Gastroesophageal sphincter (tissue), 4 donors: ENCODE data around the gene STAT6. TPM values are rescaled to one million over a fixed set of nuclear protein-coding genes. Genes with fewer than 3 reads are reported as not detected.
A peak's percentile ranks its signal among the peaks of the same experiment; 100 is the strongest.

ENCODE experiments used
- ATAC-seq: fragments of 150-250 bp; one replicate; pipeline ENCODE4 v1.9.1; 2016; ENCODE audit warnings: mild to moderate bottlenecking, moderate library complexity
- H3K27ac ChIP-seq, 4 donors: fragments of 200-600 bp; sonication (generic) in 3 of 4; 1 replicate in 3 of 4; 2 replicates in 1 of 4; pipeline ENCODE4 v1.5.1; 2016 to 2019
- H3K27me3 ChIP-seq: fragments of 200-600 bp; sonication (generic); one replicate; pipeline ENCODE4 v1.5.1; 2019
- H3K36me3 ChIP-seq, 2 donors: fragments of 200-600 bp; sonication (generic); one replicate each; pipeline ENCODE4 v1.5.1; 2019; ENCODE audit warnings: control low read depth in 1 of 2
- H3K4me1 ChIP-seq, 3 donors: fragments of 200-600 bp; sonication (generic); 1 replicate in 2 of 3; 2 replicates in 1 of 3; pipeline ENCODE4 v1.5.1; 2016 to 2019; ENCODE audit warnings: control low read depth in 2 of 3
- H3K4me3 ChIP-seq, 2 donors: fragments of 200-600 bp; sonication (generic); one replicate each; pipeline ENCODE4 v1.5.1; 2019; ENCODE audit warnings: mild to moderate bottlenecking in 1 of 2, moderate library complexity in 1 of 2
- H3K9me3 ChIP-seq, 3 donors: fragments of 200-600 bp; sonication (generic); one replicate each; pipeline ENCODE4 v1.5.1; 2017 to 2019; ENCODE audit warnings: control low read depth in 2 of 3
- EP300 ChIP-seq: sonication (generic); formaldehyde crosslinking; IDR thresholded peaks from one replicate; pipeline ENCODE4 v1.6.1; 2017; ENCODE audit warnings: antibody characterized with exemption, mild to moderate bottlenecking
- POLR2A ChIP-seq, 2 donors: fragments of 450-650 bp; IDR thresholded peaks; one replicate each; pipeline ENCODE4 v1.6.1; 2017; ENCODE audit warnings: antibody characterized with exemption in 2 of 2, mild to moderate bottlenecking in 2 of 2, moderate library complexity in 1 of 2
- POLR2AphosphoS5 ChIP-seq: sonication (generic); formaldehyde crosslinking; IDR thresholded peaks from one replicate; pipeline ENCODE4 v1.6.1; 2017; ENCODE audit warnings: antibody characterized with exemption
- WGBS, 2 donors: methylation state at CpG; one replicate each; pipeline ENCODE4 v1.1.5; 2018; ENCODE audit warnings: low coverage in 1 of 2; 5-methylcytosine and 5-hydroxymethylcytosine counted together
- total RNA-seq, 4 donors: library from RNA; depleted of rRNA; stranded (reverse); fragments of >200 nt; gene quantifications; one replicate each; pipeline ENCODE4 v1.1.0, GENCODE V29; 2016
- TF ChIP-seq, protein P1 (sequence below), 4 experiments: fragments of 200-600 bp in 2 of 4; fragments of 450-650 bp in 2 of 4; sonication (generic) in 1 of 4; IDR thresholded peaks; one replicate each; pipeline ENCODE4 v1.5.1; 2017 to 2019; ENCODE audit warnings: antibody characterized with exemption in 4 of 4, mild to moderate bottlenecking in 2 of 4, moderate library complexity in 2 of 4

The STAT6 gene
- total RNA-seq, 4 donors from 2014 or later: 92.5 to 166 (median 156) TPM

DNA sequence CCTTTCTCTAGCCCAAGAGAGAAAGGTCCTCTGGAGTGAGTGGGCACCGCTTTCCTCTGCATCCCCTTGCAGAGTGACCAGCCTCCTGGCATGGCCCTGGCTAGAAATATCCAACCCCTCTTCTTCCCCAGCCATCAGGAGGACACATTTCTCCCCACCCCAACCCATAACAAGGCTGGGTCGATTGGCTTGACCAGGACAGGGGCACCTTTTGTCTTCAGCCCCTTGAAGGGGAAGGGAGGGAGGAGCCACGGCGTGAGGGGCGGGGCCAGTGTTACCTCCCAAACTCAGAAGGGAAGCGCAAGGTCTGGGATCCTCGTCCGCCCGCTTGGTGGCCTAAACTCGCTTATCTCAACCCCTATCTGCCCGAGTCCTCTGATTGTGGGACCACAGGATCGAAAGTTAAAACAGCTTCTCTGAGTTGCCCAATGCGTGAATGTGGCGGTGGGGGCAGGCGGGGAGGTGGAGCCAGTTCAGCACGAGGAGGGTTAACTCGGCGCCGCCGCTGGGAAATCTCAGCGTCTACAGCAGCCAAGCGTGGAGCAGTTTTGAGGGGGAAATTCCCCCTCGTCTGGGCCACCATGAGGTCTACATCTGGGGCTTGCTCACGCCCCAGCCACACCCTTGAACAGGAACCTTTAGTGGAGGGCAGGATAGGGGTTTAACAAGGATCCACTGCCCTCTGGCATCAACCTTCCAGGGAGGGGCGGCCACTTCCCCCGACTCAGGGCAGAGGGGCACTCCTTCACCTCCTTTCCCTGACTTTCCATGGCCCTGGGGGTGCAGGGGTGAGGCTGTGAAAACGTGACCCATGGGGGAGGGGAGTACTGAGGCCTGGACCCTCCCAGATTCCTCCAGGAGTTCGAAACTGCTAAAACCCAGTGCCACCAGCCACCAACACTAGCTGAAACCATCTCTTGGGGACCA, 795 bp downstream of the STAT6 start:
- peak overlapping the region; percentile 92 to 98 (median 96) for H3K27ac ChIP-seq
- peaks cover 0 to 33% of the 10 kb centered on the region in 2 donors for H3K36me3 ChIP-seq
- H3K27me3 ChIP-seq: no peaks in the 10 kb centered on the region
- TF ChIP-seq POLR2AphosphoS5: no peak
- TF ChIP-seq, protein P1, sequence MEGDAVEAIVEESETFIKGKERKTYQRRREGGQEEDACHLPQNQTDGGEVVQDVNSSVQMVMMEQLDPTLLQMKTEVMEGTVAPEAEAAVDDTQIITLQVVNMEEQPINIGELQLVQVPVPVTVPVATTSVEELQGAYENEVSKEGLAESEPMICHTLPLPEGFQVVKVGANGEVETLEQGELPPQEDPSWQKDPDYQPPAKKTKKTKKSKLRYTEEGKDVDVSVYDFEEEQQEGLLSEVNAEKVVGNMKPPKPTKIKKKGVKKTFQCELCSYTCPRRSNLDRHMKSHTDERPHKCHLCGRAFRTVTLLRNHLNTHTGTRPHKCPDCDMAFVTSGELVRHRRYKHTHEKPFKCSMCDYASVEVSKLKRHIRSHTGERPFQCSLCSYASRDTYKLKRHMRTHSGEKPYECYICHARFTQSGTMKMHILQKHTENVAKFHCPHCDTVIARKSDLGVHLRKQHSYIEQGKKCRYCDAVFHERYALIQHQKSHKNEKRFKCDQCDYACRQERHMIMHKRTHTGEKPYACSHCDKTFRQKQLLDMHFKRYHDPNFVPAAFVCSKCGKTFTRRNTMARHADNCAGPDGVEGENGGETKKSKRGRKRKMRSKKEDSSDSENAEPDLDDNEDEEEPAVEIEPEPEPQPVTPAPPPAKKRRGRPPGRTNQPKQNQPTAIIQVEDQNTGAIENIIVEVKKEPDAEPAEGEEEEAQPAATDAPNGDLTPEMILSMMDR (IDR thresholded peaks at IDR 0.05): peak in 1 of 4 experiments; percentile 10
- no peak for TF ChIP-seq EP300
- H3K4me1 ChIP-seq: peaks cover 0 to 59% (median 25%) of the 10 kb centered on the region in 3 donors
- H3K4me3 ChIP-seq: peak overlapping the region; percentile 73 to 78
- 0% methylated on average over 4 of the region's 28 CpGs; no CpG with 5 or more reads in 1 of the 2 donors for WGBS, 2 donors
- ATAC-seq: no peak
- H3K9me3 ChIP-seq: no peaks in the 10 kb centered on the region

- no peak for TF ChIP-seq POLR2AphosphoS5
- no peak for TF ChIP-seq EP300
- no peak for TF ChIP-seq POLR2A (IDR thresholded peaks at IDR 0.05)
- TF ChIP-seq, protein P1 (IDR thresholded peaks at IDR 0.05): no peak
- no peaks in the 10 kb centered on the region for H3K9me3 ChIP-seq
- peaks cover 0 to 42% of the 10 kb centered on the region in 2 donors for H3K36me3 ChIP-seq
- H3K27me3 ChIP-seq: no peaks in the 10 kb centered on the region
- no peak for ATAC-seq
- H3K27ac ChIP-seq: peak overlapping the region in 3 of 4 donors; percentile 92 to 98 (median 98)
- WGBS, 2 donors: 45 to 48% methylated on average over 6 to 7 of the region's 7 CpGs
- H3K4me3 ChIP-seq: peak overlapping the region; percentile 73 to 78
- peaks cover 0 to 59% (median 25%) of the 10 kb centered on the region in 3 donors for H3K4me1 ChIP-seq
Measured at GRCh38 chr12:57109207-57110103, 1.7 kb downstream of the STAT6 start.

GRCh38 chr12:57107456-57108155, 3.6 kb downstream of the STAT6 start:
- Histone ChIP-seq H3K27me3 (no peaks in the 10 kb centered on the region), H3K9me3 (no peaks in the 10 kb centered on the region), H3K4me1 (peaks cover 0 to 57% (median 24%) of the 10 kb centered on the region in 3 donors), H3K36me3 (peaks cover 0 to 61% of the 10 kb centered on the region in 2 donors), H3K4me3 (no peak overlapping the region), H3K27ac (peak overlapping the region in 3 of 4 donors; percentile 19 to 98 (median 24))
- ATAC-seq: no peak
- 54 to 60% methylated on average over 2 to 6 of the region's 7 CpGs for WGBS, 2 donors
- no peak for TF ChIP-seq POLR2AphosphoS5
- TF ChIP-seq POLR2A (IDR thresholded peaks at IDR 0.05): no peak
- no peak for TF ChIP-seq EP300

DNA sequence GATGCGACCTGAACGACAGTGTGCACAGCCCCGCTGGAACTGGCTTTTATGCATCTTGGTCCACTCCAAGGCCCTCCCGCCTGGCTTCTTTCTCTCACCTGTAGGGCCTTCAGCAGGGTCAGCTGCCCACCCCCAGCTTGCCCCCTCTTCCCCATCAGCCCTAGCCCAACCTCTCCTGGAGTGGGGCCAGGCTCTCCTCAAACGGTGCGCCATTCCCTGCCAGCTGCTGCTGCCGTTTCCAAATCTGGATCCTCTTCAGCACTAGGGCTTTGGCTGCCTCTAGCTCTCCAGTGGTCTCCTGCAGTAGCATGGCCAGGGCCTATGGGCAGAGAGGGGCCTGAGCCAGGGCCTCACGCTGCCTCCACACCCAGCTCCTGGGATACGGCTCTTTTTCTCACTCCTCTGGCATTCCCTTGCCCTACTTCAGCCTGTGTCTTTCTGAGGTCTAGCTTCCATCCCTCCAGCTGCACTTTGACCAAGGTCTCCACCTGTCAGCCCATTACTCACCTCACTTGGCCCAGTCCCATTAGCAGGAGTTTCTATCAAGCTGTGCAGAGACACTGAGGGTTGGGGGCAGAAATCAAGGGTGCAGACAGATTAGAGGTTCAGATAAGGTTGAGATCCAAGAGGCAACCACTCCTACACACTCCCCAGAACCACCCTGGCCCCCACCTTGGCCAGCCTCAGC, 5.0 kb downstream of the STAT6 start:
- Histone ChIP-seq H3K4me3 (no peak overlapping the region), H3K27me3 (no peaks in the 10 kb centered on the region), H3K9me3 (no peaks in the 10 kb centered on the region), H3K4me1 (peaks cover 0 to 53% (median 21%) of the 10 kb centered on the region in 3 donors), H3K27ac (peak overlapping the region in 1 of 4 donors; percentile 27), H3K36me3 (peaks cover 0 to 75% of the 10 kb centered on the region in 2 donors)
- ATAC-seq: no peak
- 32 to 70% methylated on average over 4 of the region's 9 CpGs for whole genome bisulfite sequencing, 2 donors
- TF ChIP-seq POLR2AphosphoS5: no peak
- TF ChIP-seq EP300: no peak
- TF ChIP-seq POLR2A (IDR thresholded peaks at IDR 0.05): no peak
- TF ChIP-seq, protein P1 (IDR thresholded peaks at IDR 0.05): no peak
